Neural progenitor cell (in vitro differentiated cells): ENCODE data around the gene KIF1B. TPM values are rescaled to one million over a fixed set of nuclear protein-coding genes. Genes with fewer than 3 reads are reported as not detected.

ENCODE experiments used
- DNase-seq: peaks from one replicate; pipeline ENCODE4 v3.0.0-alpha.2; 2016; ENCODE audit warnings: low spot score
- H2AFZ ChIP-seq: fragments of 200-600 bp; sonication (generic); replicated peaks from 2 replicates; pipeline ENCODE4 v1.6.1; 2016; ENCODE audit warnings: antibody characterized with exemption
- H3F3A ChIP-seq: fragments of 200-600 bp; sonication (generic); 2 replicates; pipeline ENCODE4 v1.6.1; 2016; ENCODE audit warnings: antibody characterized with exemption, low read depth
- H3K27ac ChIP-seq: fragments of 200-600 bp; sonication (generic); 2 replicates; pipeline ENCODE4 v1.5.1; 2016; ENCODE audit warnings: mild to moderate bottlenecking
- H3K27me3 ChIP-seq: fragments of 200-600 bp; sonication (generic); 2 replicates; pipeline ENCODE4 v1.6.1; 2016; ENCODE audit warnings: mild to moderate bottlenecking, moderate library complexity
- H3K36me3 ChIP-seq: fragments of 200-600 bp; sonication (generic); 2 replicates; pipeline ENCODE4 v1.5.1; 2016
- H3K4me1 ChIP-seq: fragments of 200-600 bp; sonication (generic); 2 replicates; pipeline ENCODE4 v1.6.1; 2016; ENCODE audit warnings: mixed run types
- H3K4me2 ChIP-seq: fragments of 200-600 bp; sonication (generic); 2 replicates; pipeline ENCODE4 v1.6.1; 2016
- H3K4me3 ChIP-seq: fragments of 200-600 bp; sonication (generic); 2 replicates; pipeline ENCODE4 v1.5.1; 2016
- H3K79me2 ChIP-seq: fragments of 200-600 bp; sonication (generic); 2 replicates; pipeline ENCODE4 v1.6.1; 2016; ENCODE audit warnings: low read depth
- H3K9ac ChIP-seq: fragments of 200-600 bp; sonication (generic); 2 replicates; pipeline ENCODE4 v1.6.1; 2016
- H3K9me3 ChIP-seq: fragments of 200-600 bp; sonication (generic); 2 replicates; pipeline ENCODE4 v1.5.1; 2016; ENCODE audit warnings: low read depth
- H4K20me1 ChIP-seq: fragments of 200-600 bp; sonication (generic); 2 replicates; pipeline ENCODE4 v1.6.1; 2016; ENCODE audit warnings: low read depth
- H3K27ac Mint-ChIP-seq: 3 replicates; pipeline ENCODE4 v1.8.0; 2021; ENCODE audit warnings: mixed read lengths
- H3K27me3 Mint-ChIP-seq: 2 replicates; pipeline ENCODE4 v1.8.0; 2022; ENCODE audit warnings: low read depth, mild to moderate bottlenecking, inconsistent platforms, moderate library complexity, mixed read lengths; ENCODE audit not compliant: insufficient read depth
- H3K36me3 Mint-ChIP-seq: 3 replicates; pipeline ENCODE4 v1.8.0; 2021; ENCODE audit warnings: mixed read lengths
- H3K4me1 Mint-ChIP-seq: 3 replicates; pipeline ENCODE4 v1.8.0; 2021; ENCODE audit warnings: mixed read lengths
- H3K4me3 Mint-ChIP-seq: 3 replicates; pipeline ENCODE4 v1.8.0; 2021; ENCODE audit warnings: mild to moderate bottlenecking, moderate library complexity, mixed read lengths
- H3K9me3 Mint-ChIP-seq: 3 replicates; pipeline ENCODE4 v1.8.0; 2020; ENCODE audit warnings: mixed read lengths
- CTCF ChIP-seq: fragments of 200-600 bp; sonication (generic); IDR thresholded peaks from 2 replicates; pipeline ENCODE4 v1.5.1; 2017; ENCODE audit warnings: antibody characterized with exemption, mild to moderate bottlenecking
- EZH2 ChIP-seq: fragments of 200-600 bp; sonication (generic); IDR thresholded peaks from 2 replicates; pipeline ENCODE4 v1.6.1; 2017; ENCODE audit warnings: antibody characterized with exemption, mild to moderate bottlenecking, moderate library complexity
- EZH2phosphoT487 ChIP-seq: fragments of 200-600 bp; sonication (generic); IDR thresholded peaks from 2 replicates; pipeline ENCODE4 v1.6.1; 2017; ENCODE audit warnings: antibody characterized with exemption
- total RNA-seq: library from RNA; depleted of rRNA; stranded (reverse); fragments of >200 nt; gene quantifications from 2 replicates; pipeline ENCODE4 v1.2.3, GENCODE V29; 2015; ENCODE audit warnings: low replicate concordance

KIF1B gene
- total RNA-seq, 1 donor from 2014 or later = 52.0 TPM

GRCh38 chr1:10386761-10387676, 176.6 kb downstream of the KIF1B start:
- TF ChIP-seq EZH2phosphoT487 = no peak
- no peaks in the 10 kb centered on the region for H3K79me2 ChIP-seq
- no peak overlapping the region for H3K4me3 ChIP-seq
- Mint-ChIP-seq H3K4me3 (no peak overlapping the region), H3K9me3 (peaks cover 2% of the 10 kb centered on the region), H3K27me3 (peaks cover 2% of the 10 kb centered on the region), H3K4me1 (peaks cover 28% of the 10 kb centered on the region), H3K36me3 (peaks cover 37% of the 10 kb centered on the region), H3K27ac (peak overlapping the region; percentile 62)
- no peaks in the 10 kb centered on the region for H3K36me3 ChIP-seq
- peak overlapping the region; percentile 53 for H3K27ac ChIP-seq
- H3K9ac ChIP-seq = no peak overlapping the region
- H2AFZ ChIP-seq = no peak overlapping the region
- no peaks in the 10 kb centered on the region for H3K9me3 ChIP-seq
- H3K27me3 ChIP-seq = no peaks in the 10 kb centered on the region
- H4K20me1 ChIP-seq = peaks cover 7% of the 10 kb centered on the region
- peaks cover 18% of the 10 kb centered on the region for H3K4me1 ChIP-seq
- no peak for DNase-seq
- H3K4me2 ChIP-seq = peak overlapping the region; percentile 62
- H3F3A ChIP-seq = peaks cover 30% of the 10 kb centered on the region

DNA sequence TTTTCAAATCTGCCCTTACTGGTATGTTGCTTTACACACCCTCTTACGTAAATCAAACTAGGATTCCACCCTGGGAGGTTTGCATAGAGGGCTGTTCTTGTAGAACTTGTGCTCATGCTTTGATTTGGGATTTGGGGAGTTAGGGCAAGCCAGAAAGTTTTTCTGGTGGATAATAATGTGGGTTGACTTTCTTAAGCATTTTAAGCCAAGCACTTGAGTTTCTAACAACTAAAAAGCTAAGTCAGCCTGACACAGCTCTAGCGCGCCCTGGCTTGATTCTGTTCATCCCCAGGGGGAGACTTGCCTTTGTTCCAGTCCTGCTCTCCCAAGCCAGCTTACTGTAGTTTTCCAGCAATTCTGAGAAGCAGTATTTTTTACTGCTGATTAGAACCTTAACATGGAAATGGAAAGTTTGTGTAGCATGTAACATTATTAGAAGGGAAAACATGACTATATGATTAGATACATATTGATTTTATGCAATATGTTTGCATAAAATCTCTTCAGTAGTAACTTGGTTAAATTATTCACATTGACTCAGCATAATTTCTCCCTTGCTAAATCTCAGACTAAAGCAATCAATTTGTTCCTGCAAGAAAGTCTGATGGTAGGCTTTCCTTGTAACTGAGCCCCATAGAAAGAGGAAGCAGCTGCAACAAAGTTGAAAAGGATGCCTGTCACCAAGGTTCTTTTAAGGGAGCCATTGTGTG, 177.5 kb downstream of the KIF1B start:
- no peaks in the 10 kb centered on the region for H3K27me3 ChIP-seq
- no peak overlapping the region for H2AFZ ChIP-seq
- no peak overlapping the region for H3K9ac ChIP-seq
- no peaks in the 10 kb centered on the region for H3K9me3 ChIP-seq
- Mint-ChIP-seq H3K4me1 (peaks cover 28% of the 10 kb centered on the region), H3K9me3 (peaks cover 3% of the 10 kb centered on the region), H3K36me3 (peaks cover 37% of the 10 kb centered on the region), H3K27ac (peak overlapping the region; percentile 60), H3K27me3 (peaks cover 2% of the 10 kb centered on the region), H3K4me3 (no peak overlapping the region)
- H4K20me1 ChIP-seq = peaks cover 7% of the 10 kb centered on the region
- no peaks in the 10 kb centered on the region for H3K79me2 ChIP-seq
- no peak overlapping the region for H3K4me3 ChIP-seq
- peaks cover 18% of the 10 kb centered on the region for H3K4me1 ChIP-seq
- peak overlapping the region; percentile 53 for H3K27ac ChIP-seq
- H3F3A ChIP-seq = peaks cover 29% of the 10 kb centered on the region
- DNase-seq = peak; percentile 59
- no peaks in the 10 kb centered on the region for H3K36me3 ChIP-seq
- TF ChIP-seq CTCF (no peak), EZH2phosphoT487 (no peak), EZH2 (no peak)
- H3K4me2 ChIP-seq = peak overlapping the region; percentile 62

GRCh38 chr1:10388387-10388715, 178.0 kb downstream of the KIF1B start:
- H2AFZ ChIP-seq = no peak overlapping the region
- peaks cover 7% of the 10 kb centered on the region for H4K20me1 ChIP-seq
- no peaks in the 10 kb centered on the region for H3K79me2 ChIP-seq
- H3K9ac ChIP-seq = no peak overlapping the region
- Mint-ChIP-seq H3K36me3 (peaks cover 32% of the 10 kb centered on the region), H3K4me3 (no peak overlapping the region), H3K27me3 (peaks cover 2% of the 10 kb centered on the region), H3K9me3 (peaks cover 3% of the 10 kb centered on the region), H3K27ac (peak overlapping the region; percentile 72), H3K4me1 (peaks cover 28% of the 10 kb centered on the region)
- no peak for TF ChIP-seq CTCF
- no peak for TF ChIP-seq EZH2phosphoT487
- no peak for TF ChIP-seq EZH2
- peaks cover 24% of the 10 kb centered on the region for H3F3A ChIP-seq
- DNase-seq = no peak
- H3K27ac ChIP-seq = no peak overlapping the region
- H3K27me3 ChIP-seq = no peaks in the 10 kb centered on the region
- no peaks in the 10 kb centered on the region for H3K36me3 ChIP-seq
- H3K4me2 ChIP-seq = peak overlapping the region; percentile 62
- H3K4me3 ChIP-seq = no peak overlapping the region
- H3K4me1 ChIP-seq = peaks cover 15% of the 10 kb centered on the region
- no peaks in the 10 kb centered on the region for H3K9me3 ChIP-seq
